Neural progenitor cell (in vitro differentiated cells): ENCODE measurements around the gene PDE6A.

ENCODE experiments used
- EZH2 ChIP-seq: fragments of 200-600 bp; sonication (generic); IDR thresholded peaks from 2 replicates; pipeline ENCODE4 v1.6.1; 2017; ENCODE audit warnings: antibody characterized with exemption, mild to moderate bottlenecking, moderate library complexity
- TF ChIP-seq, protein P1 (sequence below): fragments of 200-600 bp; sonication (generic); IDR thresholded peaks from 2 replicates; pipeline ENCODE4 v1.5.1; 2017; ENCODE audit warnings: antibody characterized with exemption, mild to moderate bottlenecking

DNA sequence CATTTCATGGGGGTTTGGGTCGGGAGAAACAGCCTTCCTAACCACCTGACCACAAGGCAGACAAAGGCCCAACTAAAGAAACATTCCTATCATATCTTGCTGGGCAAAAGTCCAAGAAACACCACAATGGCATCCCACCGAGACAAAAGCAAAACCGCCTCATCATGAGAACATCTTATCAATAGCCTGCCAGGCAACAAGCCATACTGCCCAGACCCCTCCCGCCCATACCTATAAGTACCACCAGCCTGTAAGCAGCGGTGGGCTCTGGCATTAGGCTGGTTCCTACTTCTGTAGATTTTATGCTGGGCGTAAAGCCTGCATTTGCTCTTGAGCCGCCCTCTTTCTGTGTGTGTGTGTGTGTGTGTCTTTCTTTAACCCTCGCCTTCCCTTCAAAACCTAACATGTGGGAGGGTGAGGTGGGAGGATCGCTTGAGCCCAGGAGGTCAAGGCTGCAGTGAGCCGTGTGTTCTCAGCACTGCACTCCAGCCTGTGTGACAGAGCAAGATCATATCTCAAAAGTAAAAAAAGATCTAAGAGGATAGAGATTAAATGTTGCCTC lies 56.9 kb downstream of the PDE6A start:
- TF ChIP-seq, protein P1, sequence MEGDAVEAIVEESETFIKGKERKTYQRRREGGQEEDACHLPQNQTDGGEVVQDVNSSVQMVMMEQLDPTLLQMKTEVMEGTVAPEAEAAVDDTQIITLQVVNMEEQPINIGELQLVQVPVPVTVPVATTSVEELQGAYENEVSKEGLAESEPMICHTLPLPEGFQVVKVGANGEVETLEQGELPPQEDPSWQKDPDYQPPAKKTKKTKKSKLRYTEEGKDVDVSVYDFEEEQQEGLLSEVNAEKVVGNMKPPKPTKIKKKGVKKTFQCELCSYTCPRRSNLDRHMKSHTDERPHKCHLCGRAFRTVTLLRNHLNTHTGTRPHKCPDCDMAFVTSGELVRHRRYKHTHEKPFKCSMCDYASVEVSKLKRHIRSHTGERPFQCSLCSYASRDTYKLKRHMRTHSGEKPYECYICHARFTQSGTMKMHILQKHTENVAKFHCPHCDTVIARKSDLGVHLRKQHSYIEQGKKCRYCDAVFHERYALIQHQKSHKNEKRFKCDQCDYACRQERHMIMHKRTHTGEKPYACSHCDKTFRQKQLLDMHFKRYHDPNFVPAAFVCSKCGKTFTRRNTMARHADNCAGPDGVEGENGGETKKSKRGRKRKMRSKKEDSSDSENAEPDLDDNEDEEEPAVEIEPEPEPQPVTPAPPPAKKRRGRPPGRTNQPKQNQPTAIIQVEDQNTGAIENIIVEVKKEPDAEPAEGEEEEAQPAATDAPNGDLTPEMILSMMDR: no peak
- no peak for TF ChIP-seq EZH2
